CD14-positive monocyte (primary cell): Measurements from ENCODE around the gene GPC6. TPM values are rescaled to one million over a fixed set of nuclear protein-coding genes. Genes with fewer than 3 reads are reported as not detected.

Experiments
- DNase-seq, 3 donors: peaks; one replicate each; pipeline ENCODE4 v3.0.0-alpha.2; 2011 to 2022
- H2AFZ ChIP-seq: 2 replicates; pipeline ENCODE4 v1.6.0; 2012; ENCODE audit warnings: mild to moderate bottlenecking, low read depth, low read length, inconsistent platforms; ENCODE audit not compliant: insufficient read depth, poor library complexity, severe bottlenecking
- H3K27ac ChIP-seq, 2 donors: 1 replicate in 1 of 2; 2 replicates in 1 of 2; pipeline ENCODE4 v1.5.1; 2012 to 2013; ENCODE audit warnings: low read length in 2 of 2, control low read depth in 1 of 2, inconsistent platforms in 1 of 2, low read depth in 1 of 2, mild to moderate bottlenecking in 1 of 2
- H3K27me3 ChIP-seq, 2 donors: one replicate each; pipeline versions ENCODE4 v1.6.0 to v1.6.1; 2011 to 2013; ENCODE audit warnings: low read length in 2 of 2; ENCODE audit not compliant: control insufficient read depth in 2 of 2, insufficient read depth in 2 of 2
- H3K36me3 ChIP-seq, 2 donors: replicated peaks in 1 of 2; 1 replicate in 1 of 2; 2 replicates in 1 of 2; pipeline versions ENCODE4 v1.5.1 to v1.6.1; 2012 to 2013; ENCODE audit warnings: low read length in 2 of 2, control low read depth in 1 of 2, inconsistent platforms in 1 of 2, mild to moderate bottlenecking in 1 of 2; ENCODE audit not compliant: insufficient read depth in 2 of 2, control insufficient read depth in 1 of 2
- H3K4me1 ChIP-seq, 2 donors: 1 replicate in 1 of 2; 2 replicates in 1 of 2; pipeline versions ENCODE4 v1.5.1 to v1.6.1; 2012 to 2013; ENCODE audit warnings: low read length in 2 of 2, control low read depth in 1 of 2, inconsistent platforms in 1 of 2, mild to moderate bottlenecking in 1 of 2, moderate library complexity in 1 of 2; ENCODE audit not compliant: insufficient read depth in 2 of 2, control insufficient read depth in 1 of 2
- H3K4me2 ChIP-seq: replicated peaks from 2 replicates; pipeline ENCODE3; 2012; ENCODE audit warnings: low read length, moderate library complexity, mild to moderate bottlenecking; ENCODE audit not compliant: poor library complexity, severe bottlenecking; ENCODE audit errors: extremely low read depth
- H3K4me3 ChIP-seq, 3 experiments: fragments of 200-600 bp in 1 of 3; sonication (generic) in 1 of 3; replicated peaks in 1 of 3; 1 replicate in 2 of 3; 2 replicates in 1 of 3; pipeline ENCODE4 v1.5.1; 2011 to 2013; ENCODE audit warnings: low read length in 3 of 3, mild to moderate bottlenecking in 3 of 3, control low read depth in 2 of 3, low read depth in 2 of 3, inconsistent platforms in 1 of 3, moderate library complexity in 1 of 3
- H3K79me2 ChIP-seq: 2 replicates; pipeline ENCODE4 v1.6.0; 2012; ENCODE audit warnings: mild to moderate bottlenecking, control low read depth, inconsistent platforms, low read length, moderate library complexity; ENCODE audit not compliant: insufficient read depth
- H3K9ac ChIP-seq: 2 replicates; pipeline ENCODE4 v1.6.0; 2017; ENCODE audit warnings: low read length, mild to moderate bottlenecking; ENCODE audit not compliant: insufficient read depth, poor library complexity, severe bottlenecking
- H3K9me3 ChIP-seq, 2 donors: replicated peaks in 1 of 2; 1 replicate in 1 of 2; 2 replicates in 1 of 2; pipeline versions ENCODE4 v1.5.1 to v1.6.1; 2012 to 2013; ENCODE audit warnings: low read length in 2 of 2, control low read depth in 1 of 2; ENCODE audit not compliant: control insufficient read depth in 1 of 2, insufficient read depth in 1 of 2
- H4K20me1 ChIP-seq: 2 replicates; pipeline ENCODE4 v1.6.0; 2012; ENCODE audit warnings: mild to moderate bottlenecking, low read length, control low read depth, moderate library complexity; ENCODE audit not compliant: insufficient read depth
- H3K27ac Mint-ChIP-seq, 7 donors: one replicate each; pipeline ENCODE4 v1.8.0; 2020; ENCODE audit warnings: mild to moderate bottlenecking in 7 of 7, mixed read lengths in 7 of 7, moderate library complexity in 6 of 7, inconsistent platforms in 2 of 7
- H3K27me3 Mint-ChIP-seq, 3 donors: one replicate each; pipeline ENCODE4 v1.8.0; 2021 to 2022; ENCODE audit warnings: low read depth in 3 of 3, mild to moderate bottlenecking in 3 of 3, mixed read lengths in 3 of 3, moderate library complexity in 3 of 3, inconsistent platforms in 1 of 3
- H3K36me3 Mint-ChIP-seq, 2 donors: one replicate each; pipeline ENCODE4 v1.8.0; 2020; ENCODE audit warnings: mixed read lengths in 2 of 2, inconsistent platforms in 1 of 2, mild to moderate bottlenecking in 1 of 2
- H3K4me1 Mint-ChIP-seq: one replicate; pipeline ENCODE4 v1.8.0; 2020; ENCODE audit warnings: mild to moderate bottlenecking, mixed read lengths
- H3K4me3 Mint-ChIP-seq, 2 donors: one replicate each; pipeline ENCODE4 v1.8.0; 2020; ENCODE audit warnings: mild to moderate bottlenecking in 2 of 2, mixed read lengths in 2 of 2, moderate library complexity in 1 of 2
- H3K9me3 Mint-ChIP-seq, 7 donors: one replicate each; pipeline ENCODE4 v1.8.0; 2020 to 2022; ENCODE audit warnings: mixed read lengths in 7 of 7, mild to moderate bottlenecking in 6 of 7, moderate library complexity in 6 of 7, inconsistent platforms in 2 of 7
- CTCF ChIP-seq: fragments of 200-600 bp; IDR thresholded peaks from one replicate; pipeline ENCODE4 v1.8.0; 2022; ENCODE audit warnings: antibody characterized with exemption, mild to moderate bottlenecking
- WGBS: methylation state at CpG from one replicate; pipeline ENCODE4 v1.1.5; 2013; ENCODE audit warnings: missing lambda C conversion rate; ENCODE audit not compliant: insufficient coverage; 5-methylcytosine and 5-hydroxymethylcytosine counted together
- intact Hi-C, 2 donors: fragments of 100-400 bp; cut with micrococcal nuclease; formaldehyde crosslinking; loops; one replicate each; pipeline versions ENCODE4 v1.15.0 to v1.15.1; 2023
- polyA plus RNA-seq, 3 donors: library from polyadenylated mRNA; depleted of rRNA in 1 of 3; unstranded in 2 of 3; stranded (reverse) in 1 of 3; fragments of 300-500 nt in 2 of 3; fragments of >200 nt in 1 of 3; fragmentation: Illumina TruSeq in 2 of 3; gene quantifications; 1 replicate in 2 of 3; 2 replicates in 1 of 3; pipeline ENCODE4 v1.2.3, GENCODE V29; 2012 to 2021

GPC6 gene
- polyA plus RNA-seq, 3 donors, result not detected

DNA sequence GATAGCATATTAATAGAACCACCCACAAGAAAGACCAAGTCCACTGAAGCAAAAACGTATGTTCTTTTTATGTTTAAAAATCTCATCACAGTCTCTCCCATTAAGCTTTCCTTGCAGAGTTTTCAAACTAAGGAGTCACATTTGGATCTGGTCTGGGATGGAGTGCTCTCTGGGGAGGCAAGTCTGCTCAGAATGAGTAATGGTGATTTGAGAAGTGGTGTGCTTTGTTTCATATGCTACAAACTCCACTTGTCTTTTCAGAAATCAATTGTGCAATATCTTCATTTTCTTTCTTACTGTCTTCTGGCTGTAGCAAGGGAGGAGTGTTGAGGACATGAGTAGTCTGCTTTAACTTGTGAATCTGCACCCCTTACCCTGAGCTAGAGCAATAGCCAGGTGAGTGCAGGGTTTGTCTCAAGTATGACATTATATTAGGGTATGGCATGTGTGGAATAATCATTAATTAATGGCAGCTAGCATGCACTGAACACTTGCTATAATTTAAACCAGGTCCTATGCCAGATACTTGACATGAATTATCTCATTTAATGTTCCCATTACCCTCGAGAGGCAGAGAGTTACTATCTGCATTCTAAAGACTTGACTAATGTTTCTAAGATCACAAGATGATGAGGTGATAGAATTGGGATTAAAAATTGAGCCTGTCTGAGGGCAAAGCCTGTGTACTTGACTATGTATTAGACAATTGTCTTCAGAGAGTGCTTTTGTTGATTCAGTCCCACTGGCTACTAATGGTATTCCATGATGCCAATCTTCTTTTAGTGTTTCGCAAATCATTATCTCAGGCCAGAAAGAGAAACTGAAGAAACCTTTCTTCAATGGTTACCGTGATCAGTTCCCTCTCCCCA lies 171.8 kb downstream of the GPC6 start:
- Histone ChIP-seq H3K4me2 (no peak overlapping the region), H3K4me1 (no peaks in the 10 kb centered on the region), H4K20me1 (no peaks in the 10 kb centered on the region), H3K4me3 (no peak overlapping the region), H3K27me3 (no peaks in the 10 kb centered on the region), H3K79me2 (no peaks in the 10 kb centered on the region), H3K9me3 (peaks cover 0 to 4% of the 10 kb centered on the region in 2 donors), H2AFZ (no peak overlapping the region), H3K27ac (no peak overlapping the region), H3K9ac (no peak overlapping the region), H3K36me3 (no peaks in the 10 kb centered on the region)
- WGBS, result 100% methylated on average over 2 of the region's 4 CpGs
- DNase-seq, result no peak
- Mint-ChIP-seq H3K36me3 (no peaks in the 10 kb centered on the region), H3K4me1 (no peaks in the 10 kb centered on the region), H3K27me3 (no peaks in the 10 kb centered on the region), H3K27ac (no peak overlapping the region), H3K4me3 (no peak overlapping the region), H3K9me3 (peaks cover 0 to 7% (median 3%) of the 10 kb centered on the region in 7 donors)
- no peak for TF ChIP-seq CTCF
- intact Hi-C loops, result no loop called here

DNA sequence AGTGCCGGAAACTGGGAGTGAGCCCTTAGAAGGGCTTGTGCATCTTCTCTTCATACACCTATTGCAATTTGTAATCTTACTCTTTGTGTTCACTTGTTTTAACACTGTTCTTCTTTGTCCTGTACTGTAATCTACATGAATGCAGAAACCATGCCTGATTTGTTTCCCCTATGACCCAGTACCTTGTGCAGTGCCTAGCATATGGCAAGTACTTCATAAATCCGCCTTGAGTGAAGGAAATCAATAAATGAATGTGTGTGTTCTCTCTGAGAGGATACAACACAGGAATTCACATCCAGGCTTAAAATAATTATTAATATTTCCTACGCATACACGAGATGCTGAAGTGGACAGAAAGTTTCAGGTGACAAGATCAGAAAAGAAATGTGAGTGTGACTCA lies 172.6 kb downstream of the GPC6 start:
- Histone ChIP-seq H4K20me1 (no peaks in the 10 kb centered on the region), H3K4me2 (no peak overlapping the region), H3K9ac (no peak overlapping the region), H3K4me1 (no peaks in the 10 kb centered on the region), H3K36me3 (no peaks in the 10 kb centered on the region), H3K79me2 (no peaks in the 10 kb centered on the region), H3K4me3 (no peak overlapping the region), H3K27me3 (no peaks in the 10 kb centered on the region), H3K9me3 (peaks cover 0 to 4% of the 10 kb centered on the region in 2 donors), H3K27ac (no peak overlapping the region), H2AFZ (no peak overlapping the region)
- peaks cover 0 to 6% (median 2%) of the 10 kb centered on the region in 7 donors for H3K9me3 Mint-ChIP-seq
- 100% methylated on average over 2 of the region's 4 CpGs for WGBS
- no peaks in the 10 kb centered on the region for H3K4me1 Mint-ChIP-seq
- intact Hi-C loops, result no loop called here
- no peak for TF ChIP-seq CTCF
- no peaks in the 10 kb centered on the region for H3K36me3 Mint-ChIP-seq
- H3K27ac Mint-ChIP-seq, result no peak overlapping the region
- DNase-seq, result no peak
- H3K27me3 Mint-ChIP-seq, result no peaks in the 10 kb centered on the region
- no peak overlapping the region for H3K4me3 Mint-ChIP-seq
